ENCODE measurements around the gene LRRC40.

LRRC40 gene

DNA sequence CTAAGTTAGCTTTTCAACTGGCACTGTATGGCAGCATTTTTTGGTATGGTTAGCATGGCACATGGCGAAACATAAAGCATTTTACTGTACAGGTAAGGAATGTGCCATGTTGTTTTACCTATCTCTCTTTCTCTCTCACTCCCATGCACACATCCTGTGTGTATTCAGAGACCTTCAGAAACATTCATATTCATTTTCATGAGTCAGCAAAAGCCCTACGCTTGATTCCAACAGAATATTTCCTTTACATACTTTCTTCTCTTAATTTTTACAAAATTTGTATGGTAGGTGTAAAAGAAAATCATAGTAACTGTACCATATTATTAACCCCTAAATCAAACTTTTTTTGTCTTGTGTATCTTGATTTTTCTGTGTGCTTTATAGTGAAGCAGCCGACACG is 26.1 kb upstream of the LRRC40 start:
- Mint-ChIP-seq H3K36me3 (ENCODE audit: low read depth) (peaks cover 72% of the 10 kb centered on the region), H3K27ac (no peak overlapping the region), H3K4me3 (no peak overlapping the region), H3K27me3 (ENCODE audit: low read depth) (no peaks in the 10 kb centered on the region), H3K4me1 (peaks cover 8% of the 10 kb centered on the region), H3K9me3 (no peaks in the 10 kb centered on the region)
- TF ChIP-seq, protein P1, sequence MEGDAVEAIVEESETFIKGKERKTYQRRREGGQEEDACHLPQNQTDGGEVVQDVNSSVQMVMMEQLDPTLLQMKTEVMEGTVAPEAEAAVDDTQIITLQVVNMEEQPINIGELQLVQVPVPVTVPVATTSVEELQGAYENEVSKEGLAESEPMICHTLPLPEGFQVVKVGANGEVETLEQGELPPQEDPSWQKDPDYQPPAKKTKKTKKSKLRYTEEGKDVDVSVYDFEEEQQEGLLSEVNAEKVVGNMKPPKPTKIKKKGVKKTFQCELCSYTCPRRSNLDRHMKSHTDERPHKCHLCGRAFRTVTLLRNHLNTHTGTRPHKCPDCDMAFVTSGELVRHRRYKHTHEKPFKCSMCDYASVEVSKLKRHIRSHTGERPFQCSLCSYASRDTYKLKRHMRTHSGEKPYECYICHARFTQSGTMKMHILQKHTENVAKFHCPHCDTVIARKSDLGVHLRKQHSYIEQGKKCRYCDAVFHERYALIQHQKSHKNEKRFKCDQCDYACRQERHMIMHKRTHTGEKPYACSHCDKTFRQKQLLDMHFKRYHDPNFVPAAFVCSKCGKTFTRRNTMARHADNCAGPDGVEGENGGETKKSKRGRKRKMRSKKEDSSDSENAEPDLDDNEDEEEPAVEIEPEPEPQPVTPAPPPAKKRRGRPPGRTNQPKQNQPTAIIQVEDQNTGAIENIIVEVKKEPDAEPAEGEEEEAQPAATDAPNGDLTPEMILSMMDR (IDR thresholded peaks at IDR 0.05; ENCODE audit: unreplicated experiment in 3 of 3), result no peak

DNA sequence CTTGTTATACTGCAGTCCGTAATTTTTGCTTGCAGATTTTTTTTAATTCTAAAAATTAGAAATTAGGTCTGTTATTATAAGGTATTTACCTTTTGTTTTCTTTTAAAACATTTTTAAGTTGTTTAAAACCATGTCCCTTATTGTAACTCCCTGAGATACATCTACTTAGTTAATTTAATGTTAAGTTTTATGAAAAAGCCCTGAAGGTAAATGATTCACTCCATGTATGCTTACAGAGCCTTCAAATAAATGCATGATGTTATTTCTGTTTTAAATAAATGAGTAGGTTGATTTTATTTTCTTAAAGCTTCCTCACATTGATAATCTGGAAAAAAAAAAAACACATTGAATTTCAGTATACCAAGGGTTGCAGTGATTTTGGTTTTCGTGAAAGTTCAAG is 23.3 kb upstream of the LRRC40 start:
- Mint-ChIP-seq H3K4me1 (peaks cover 21% of the 10 kb centered on the region), H3K4me3 (no peak overlapping the region), H3K27ac (no peak overlapping the region), H3K9me3 (no peaks in the 10 kb centered on the region), H3K36me3 (ENCODE audit: low read depth) (peaks cover 61% of the 10 kb centered on the region), H3K27me3 (ENCODE audit: low read depth) (no peaks in the 10 kb centered on the region)
- TF ChIP-seq, protein P1 (IDR thresholded peaks at IDR 0.05; ENCODE audit: unreplicated experiment in 3 of 3), result no peak

GRCh38 chr1:70227439-70227838 is 22.1 kb upstream of the LRRC40 start:
- Mint-ChIP-seq H3K4me1 (peaks cover 33% of the 10 kb centered on the region), H3K27me3 (ENCODE audit: low read depth) (no peaks in the 10 kb centered on the region), H3K4me3 (no peak overlapping the region), H3K27ac (peak overlapping the region in 1 of 3 experiments; percentile 3), H3K36me3 (ENCODE audit: low read depth) (peaks cover 55% of the 10 kb centered on the region), H3K9me3 (no peaks in the 10 kb centered on the region)
- TF ChIP-seq, protein P1 (IDR thresholded peaks at IDR 0.05; ENCODE audit: unreplicated experiment in 3 of 3), result no peak

GRCh38 chr1:70224954-70225353 is 19.6 kb upstream of the LRRC40 start:
- peak overlapping the region; percentile 28 to 78 (median 61) for H3K4me3 Mint-ChIP-seq
- H3K36me3 Mint-ChIP-seq (ENCODE audit: low read depth), result peaks cover 31% of the 10 kb centered on the region
- peaks cover 41% of the 10 kb centered on the region for H3K4me1 Mint-ChIP-seq
- no peaks in the 10 kb centered on the region for H3K9me3 Mint-ChIP-seq
- TF ChIP-seq, protein P1 (IDR thresholded peaks at IDR 0.05; ENCODE audit: unreplicated experiment in 3 of 3), result no peak
- no peak overlapping the region for H3K27ac Mint-ChIP-seq
- no peaks in the 10 kb centered on the region for H3K27me3 Mint-ChIP-seq (ENCODE audit: low read depth)

GRCh38 chr1:70222716-70223235 is 17.4 kb upstream of the LRRC40 start:
- TF ChIP-seq, protein P1 (IDR thresholded peaks at IDR 0.05; ENCODE audit: unreplicated experiment in 3 of 3), result no peak
- Mint-ChIP-seq H3K27ac (peak overlapping the region; percentile 44 to 96 (median 91)), H3K9me3 (no peaks in the 10 kb centered on the region), H3K36me3 (ENCODE audit: low read depth) (peaks cover 17% of the 10 kb centered on the region), H3K27me3 (ENCODE audit: low read depth) (no peaks in the 10 kb centered on the region), H3K4me3 (peak overlapping the region; percentile 88 to 91 (median 88)), H3K4me1 (peaks cover 43% of the 10 kb centered on the region)
